ENCODE data around the gene RFLNA. TPM values are rescaled to one million over a fixed set of nuclear protein-coding genes. Genes with fewer than 3 reads are reported as not detected.

Gene RFLNA
- total RNA-seq, 2 experiments from 2014 or later, result not detected

GRCh38 chr12:124251186-124251585, 43.7 kb upstream of the RFLNA start:
- Mint-ChIP-seq H3K9me3 (no peaks in the 10 kb centered on the region), H3K4me3 (no peak overlapping the region), H3K4me1 (ENCODE audit: low read depth) (no peaks in the 10 kb centered on the region), H3K36me3 (ENCODE audit: low read depth) (no peaks in the 10 kb centered on the region), H3K27me3 (peaks cover 15% of the 10 kb centered on the region), H3K27ac (no peak overlapping the region)
- Histone ChIP-seq H3K27ac (ENCODE audit: low read depth in 1 of 2, low read length in 2 of 2) (no peak overlapping the region), H3K4me1 (ENCODE audit: insufficient read depth, low read length) (peaks cover 3% of the 10 kb centered on the region), H3K9me3 (ENCODE audit: control insufficient read depth in 1 of 2, insufficient read depth in 1 of 2, low read length in 2 of 2) (peaks cover 6 to 13% of the 10 kb centered on the region in 2 experiments), H3K4me3 (ENCODE audit: low read length) (no peak overlapping the region), H3K27me3 (ENCODE audit: control insufficient read depth in 1 of 2, insufficient read depth in 2 of 2, low read length in 2 of 2) (peaks cover 0 to 3% of the 10 kb centered on the region in 2 experiments), H3K36me3 (ENCODE audit: insufficient read depth, low read length) (no peaks in the 10 kb centered on the region)
- DNase-seq, result no peak
- ATAC-seq (ENCODE audit: poor library complexity), result no peak
- ChIA-PET POLR2A (interaction anchor here (0.7 kb wide), 1 partner anchor 18 kb away, joined by 3 read pairs; no protein-coding TSS in a partner anchor), CTCF (no interaction called here)
- TF ChIP-seq CTCF (IDR thresholded peaks at IDR 0.05), result no peak
- intact Hi-C loops (cut with DNase I, micrococcal nuclease), result no loop called here

- Mint-ChIP-seq H3K9me3 (no peaks in the 10 kb centered on the region), H3K27me3 (peaks cover 9% of the 10 kb centered on the region), H3K36me3 (ENCODE audit: low read depth) (no peaks in the 10 kb centered on the region), H3K27ac (no peak overlapping the region), H3K4me1 (ENCODE audit: low read depth) (no peaks in the 10 kb centered on the region), H3K4me3 (no peak overlapping the region)
- H3K9me3 ChIP-seq (ENCODE audit: control insufficient read depth in 1 of 2, insufficient read depth in 1 of 2, low read length in 2 of 2), result no peaks in the 10 kb centered on the region
- ChIA-PET CTCF (no interaction called here), POLR2A (no interaction called here)
- no peak overlapping the region for H3K4me3 ChIP-seq (ENCODE audit: low read length)
- no peak for DNase-seq
- peaks cover 3% of the 10 kb centered on the region for H3K4me1 ChIP-seq (ENCODE audit: insufficient read depth, low read length)
- intact Hi-C loops (cut with DNase I, micrococcal nuclease), result no loop called here
- H3K27me3 ChIP-seq (ENCODE audit: control insufficient read depth in 1 of 2, insufficient read depth in 2 of 2, low read length in 2 of 2), result peaks cover 0 to 3% of the 10 kb centered on the region in 2 experiments
- TF ChIP-seq CTCF (IDR thresholded peaks at IDR 0.05), result no peak
- no peaks in the 10 kb centered on the region for H3K36me3 ChIP-seq (ENCODE audit: insufficient read depth, low read length)
- no peak overlapping the region for H3K27ac ChIP-seq (ENCODE audit: low read depth in 1 of 2, low read length in 2 of 2)
- ATAC-seq (ENCODE audit: poor library complexity), result no peak
Observed at GRCh38 chr12:124252964-124253363, 41.9 kb upstream of the RFLNA start.

- Mint-ChIP-seq H3K27me3 (peaks cover 17% of the 10 kb centered on the region), H3K36me3 (ENCODE audit: low read depth) (no peaks in the 10 kb centered on the region), H3K4me3 (no peak overlapping the region), H3K9me3 (no peaks in the 10 kb centered on the region), H3K27ac (no peak overlapping the region), H3K4me1 (ENCODE audit: low read depth) (no peaks in the 10 kb centered on the region)
- ChIA-PET POLR2A (no interaction called here), CTCF (no interaction called here)
- Histone ChIP-seq H3K27me3 (ENCODE audit: control insufficient read depth in 1 of 2, insufficient read depth in 2 of 2, low read length in 2 of 2) (no peaks in the 10 kb centered on the region), H3K9me3 (ENCODE audit: control insufficient read depth in 1 of 2, insufficient read depth in 1 of 2, low read length in 2 of 2) (no peaks in the 10 kb centered on the region), H3K27ac (ENCODE audit: low read depth in 1 of 2, low read length in 2 of 2) (no peak overlapping the region), H3K4me3 (ENCODE audit: low read length) (no peak overlapping the region), H3K4me1 (ENCODE audit: insufficient read depth, low read length) (peaks cover 3% of the 10 kb centered on the region), H3K36me3 (ENCODE audit: insufficient read depth, low read length) (no peaks in the 10 kb centered on the region)
- no peak for TF ChIP-seq CTCF (IDR thresholded peaks at IDR 0.05)
- ATAC-seq (ENCODE audit: poor library complexity) (no peak), DNase-seq (no peak)
- intact Hi-C loops (cut with DNase I, micrococcal nuclease), result no loop called here
Observed at GRCh38 chr12:124254126-124254525, 40.8 kb upstream of the RFLNA start.

All from CD4-positive, alpha-beta T cell (primary cell).